Measurements from ENCODE around the gene RHOB.

Gene RHOB

GRCh38 chr2:20425371-20425881, 21.4 kb upstream of the RHOB start:
- H2BK5ac ChIP-seq (ENCODE audit: low read depth, low read length, poor library complexity), result no peak overlapping the region
- no peak overlapping the region for H2AK5ac ChIP-seq (ENCODE audit: low read length)
- no peak overlapping the region for H3K9ac ChIP-seq (ENCODE audit: low read length)
- peaks cover 2% of the 10 kb centered on the region for H3K9me3 ChIP-seq (ENCODE audit: insufficient read depth, low read depth, low read length)
- no peak overlapping the region for H4K12ac ChIP-seq (ENCODE audit: low read depth, low read length)
- no peaks in the 10 kb centered on the region for H3K79me1 ChIP-seq (ENCODE audit: low read length)
- no peak overlapping the region for H3K23ac ChIP-seq (ENCODE audit: low read length)
- H4K91ac ChIP-seq (ENCODE audit: low read depth, low read length), result no peak overlapping the region
- no peaks in the 10 kb centered on the region for H3K79me2 ChIP-seq (ENCODE audit: control insufficient read depth, insufficient read depth, low read length, poor library complexity)
- H3K4ac ChIP-seq (ENCODE audit: low read depth, low read length), result no peak overlapping the region
- no CpG with 5 or more reads among the region's 6 CpGs for WGBS (ENCODE audit: extremely low coverage, insufficient coverage, insufficient read length)
- H2BK120ac ChIP-seq (ENCODE audit: insufficient read depth, low read length, poor library complexity), result no peak overlapping the region
- no peak overlapping the region for H2BK12ac ChIP-seq (ENCODE audit: low read length)
- no peak overlapping the region for H3K27ac ChIP-seq (ENCODE audit: low read depth, low read length)
- H4K8ac ChIP-seq (ENCODE audit: low read depth, low read length), result no peak overlapping the region
- H3K36me3 ChIP-seq (ENCODE audit: control insufficient read depth in 1 of 2, insufficient read depth in 2 of 2, low read length in 2 of 2), result no peaks in the 10 kb centered on the region
- no peaks in the 10 kb centered on the region for H3K27me3 ChIP-seq (ENCODE audit: insufficient read depth, low read length)
- H3K18ac ChIP-seq (ENCODE audit: low read length), result no peak overlapping the region
- no peak overlapping the region for H3K4me3 ChIP-seq (ENCODE audit: low read depth, low read length)
- no peak overlapping the region for H2AFZ ChIP-seq (ENCODE audit: insufficient read depth, low read length, poor library complexity)
- H3K4me2 ChIP-seq (ENCODE audit: low read length), result no peak overlapping the region
- DNase-seq, result no peak
- H3K4me1 ChIP-seq (ENCODE audit: control insufficient read depth in 1 of 2, insufficient read depth in 2 of 2, low read length in 2 of 2), result peaks cover 6 to 7% of the 10 kb centered on the region in 2 experiments
- H3K14ac ChIP-seq (ENCODE audit: low read length), result no peak overlapping the region

GRCh38 chr2:20425884-20426283, 21.0 kb upstream of the RHOB start:
- H3K18ac ChIP-seq (ENCODE audit: low read length), result no peak overlapping the region

GRCh38 chr2:20427931-20428526, 18.8 kb upstream of the RHOB start:
- peaks cover 6 to 7% of the 10 kb centered on the region in 2 experiments for H3K4me1 ChIP-seq (ENCODE audit: control insufficient read depth in 1 of 2, insufficient read depth in 2 of 2, low read length in 2 of 2)
- no peak overlapping the region for H3K23ac ChIP-seq (ENCODE audit: low read length)
- H3K18ac ChIP-seq (ENCODE audit: low read length), result no peak overlapping the region
- H3K79me2 ChIP-seq (ENCODE audit: control insufficient read depth, insufficient read depth, low read length, poor library complexity), result no peaks in the 10 kb centered on the region
- no peak overlapping the region for H2BK120ac ChIP-seq (ENCODE audit: insufficient read depth, low read length, poor library complexity)
- no peak overlapping the region for H4K8ac ChIP-seq (ENCODE audit: low read depth, low read length)
- H3K9me3 ChIP-seq (ENCODE audit: insufficient read depth, low read depth, low read length), result peaks cover 2% of the 10 kb centered on the region
- no peak overlapping the region for H4K12ac ChIP-seq (ENCODE audit: low read depth, low read length)
- H2BK5ac ChIP-seq (ENCODE audit: low read depth, low read length, poor library complexity), result no peak overlapping the region
- no peaks in the 10 kb centered on the region for H3K79me1 ChIP-seq (ENCODE audit: low read length)
- H2BK12ac ChIP-seq (ENCODE audit: low read length), result no peak overlapping the region
- no peak overlapping the region for H3K4ac ChIP-seq (ENCODE audit: low read depth, low read length)
- no peak for DNase-seq
- H3K36me3 ChIP-seq (ENCODE audit: control insufficient read depth in 1 of 2, insufficient read depth in 2 of 2, low read length in 2 of 2), result no peaks in the 10 kb centered on the region
- H3K9ac ChIP-seq (ENCODE audit: low read length), result no peak overlapping the region
- H3K27me3 ChIP-seq (ENCODE audit: insufficient read depth, low read length), result no peaks in the 10 kb centered on the region
- no peak overlapping the region for H3K27ac ChIP-seq (ENCODE audit: low read depth, low read length)
- H3K4me2 ChIP-seq (ENCODE audit: low read length), result no peak overlapping the region
- no peak overlapping the region for H2AFZ ChIP-seq (ENCODE audit: insufficient read depth, low read length, poor library complexity)
- no peak overlapping the region for H3K4me3 ChIP-seq (ENCODE audit: low read depth, low read length)
- H3K14ac ChIP-seq (ENCODE audit: low read length), result no peak overlapping the region
- no CpG with 5 or more reads among the region's 10 CpGs for WGBS (ENCODE audit: extremely low coverage, insufficient coverage, insufficient read length)
- H2AK5ac ChIP-seq (ENCODE audit: low read length), result no peak overlapping the region
- no peak overlapping the region for H4K91ac ChIP-seq (ENCODE audit: low read depth, low read length)

More at GRCh38 chr2:20425884-20426283, 21.0 kb upstream of the RHOB start:
- Histone ChIP-seq H3K27me3 (ENCODE audit: insufficient read depth, low read length) (no peaks in the 10 kb centered on the region), H3K4me1 (ENCODE audit: control insufficient read depth in 1 of 2, insufficient read depth in 2 of 2, low read length in 2 of 2) (peaks cover 6 to 7% of the 10 kb centered on the region in 2 experiments), H3K9ac (ENCODE audit: low read length) (no peak overlapping the region), H4K8ac (ENCODE audit: low read depth, low read length) (no peak overlapping the region), H3K23ac (ENCODE audit: low read length) (no peak overlapping the region), H3K14ac (ENCODE audit: low read length) (no peak overlapping the region), H3K4me3 (ENCODE audit: low read depth, low read length) (no peak overlapping the region), H3K4ac (ENCODE audit: low read depth, low read length) (no peak overlapping the region), H2AK5ac (ENCODE audit: low read length) (no peak overlapping the region), H3K4me2 (ENCODE audit: low read length) (no peak overlapping the region), H4K12ac (ENCODE audit: low read depth, low read length) (no peak overlapping the region), H3K9me3 (ENCODE audit: insufficient read depth, low read depth, low read length) (peaks cover 2% of the 10 kb centered on the region), H3K79me2 (ENCODE audit: control insufficient read depth, insufficient read depth, low read length, poor library complexity) (no peaks in the 10 kb centered on the region), H4K91ac (ENCODE audit: low read depth, low read length) (no peak overlapping the region), H3K36me3 (ENCODE audit: control insufficient read depth in 1 of 2, insufficient read depth in 2 of 2, low read length in 2 of 2) (no peaks in the 10 kb centered on the region), H2AFZ (ENCODE audit: insufficient read depth, low read length, poor library complexity) (no peak overlapping the region), H2BK120ac (ENCODE audit: insufficient read depth, low read length, poor library complexity) (no peak overlapping the region), H3K27ac (ENCODE audit: low read depth, low read length) (no peak overlapping the region), H2BK12ac (ENCODE audit: low read length) (no peak overlapping the region), H3K79me1 (ENCODE audit: low read length) (no peaks in the 10 kb centered on the region), H2BK5ac (ENCODE audit: low read depth, low read length, poor library complexity) (no peak overlapping the region)
- DNase-seq, result no peak
- no CpG with 5 or more reads among the region's 2 CpGs for WGBS (ENCODE audit: extremely low coverage, insufficient coverage, insufficient read length)

GRCh38 chr2:20428717-20429490, 18.0 kb upstream of the RHOB start:
- H3K14ac ChIP-seq (ENCODE audit: low read length), result no peak overlapping the region
- H2AK5ac ChIP-seq (ENCODE audit: low read length), result no peak overlapping the region
- no peak overlapping the region for H4K8ac ChIP-seq (ENCODE audit: low read depth, low read length)
- H3K9ac ChIP-seq (ENCODE audit: low read length), result no peak overlapping the region
- peaks cover 6 to 7% of the 10 kb centered on the region in 2 experiments for H3K4me1 ChIP-seq (ENCODE audit: control insufficient read depth in 1 of 2, insufficient read depth in 2 of 2, low read length in 2 of 2)
- H3K9me3 ChIP-seq (ENCODE audit: insufficient read depth, low read depth, low read length), result peaks cover 2% of the 10 kb centered on the region
- WGBS (ENCODE audit: extremely low coverage, insufficient coverage, insufficient read length), result no CpG with 5 or more reads among the region's 11 CpGs
- no peak overlapping the region for H3K18ac ChIP-seq (ENCODE audit: low read length)
- no peak overlapping the region for H4K12ac ChIP-seq (ENCODE audit: low read depth, low read length)
- H3K4ac ChIP-seq (ENCODE audit: low read depth, low read length), result no peak overlapping the region
- no peak overlapping the region for H2BK12ac ChIP-seq (ENCODE audit: low read length)
- no peaks in the 10 kb centered on the region for H3K27me3 ChIP-seq (ENCODE audit: insufficient read depth, low read length)
- no peak overlapping the region for H2BK120ac ChIP-seq (ENCODE audit: insufficient read depth, low read length, poor library complexity)
- no peak overlapping the region for H3K23ac ChIP-seq (ENCODE audit: low read length)
- no peak overlapping the region for H2AFZ ChIP-seq (ENCODE audit: insufficient read depth, low read length, poor library complexity)
- H3K79me1 ChIP-seq (ENCODE audit: low read length), result no peaks in the 10 kb centered on the region
- no peak overlapping the region for H3K27ac ChIP-seq (ENCODE audit: low read depth, low read length)
- no peaks in the 10 kb centered on the region for H3K36me3 ChIP-seq (ENCODE audit: control insufficient read depth in 1 of 2, insufficient read depth in 2 of 2, low read length in 2 of 2)
- H3K79me2 ChIP-seq (ENCODE audit: control insufficient read depth, insufficient read depth, low read length, poor library complexity), result no peaks in the 10 kb centered on the region
- H3K4me3 ChIP-seq (ENCODE audit: low read depth, low read length), result no peak overlapping the region
- no peak for DNase-seq
- H4K91ac ChIP-seq (ENCODE audit: low read depth, low read length), result no peak overlapping the region
- no peak overlapping the region for H2BK5ac ChIP-seq (ENCODE audit: low read depth, low read length, poor library complexity)
- no peak overlapping the region for H3K4me2 ChIP-seq (ENCODE audit: low read length)

Measured in trophoblast cell (in vitro differentiated cells and primary cell).